Measurements from ENCODE around the gene SUPT6H. TPM values are rescaled to one million over a fixed set of nuclear protein-coding genes. Genes with fewer than 3 reads are reported as not detected.

The SUPT6H gene
- total RNA-seq, 2 donors from 2014 or later: 40.1 to 47.1 TPM

GRCh38 chr17:28737316-28737715, 75.3 kb downstream of the SUPT6H start:
- H3K36me3 ChIP-seq: no peaks in the 10 kb centered on the region
- H3K9ac ChIP-seq (ENCODE audit: low read depth in 2 of 2, low read length in 2 of 2): no peak overlapping the region
- no peaks in the 10 kb centered on the region for H3K27me3 ChIP-seq
- H3K9me3 ChIP-seq: no peaks in the 10 kb centered on the region
- H3K27ac ChIP-seq: no peak overlapping the region
- no peaks in the 10 kb centered on the region for H3K4me1 ChIP-seq
- no peak overlapping the region for H3K4me3 ChIP-seq
- intact Hi-C loops (cut with DNase I): no loop called here
- TF ChIP-seq CTCF (IDR thresholded peaks at IDR 0.05): no peak
- DNase-seq: no peak

GRCh38 chr17:28737770-28738679, 76.0 kb downstream of the SUPT6H start:
- peaks cover 6% of the 10 kb centered on the region for H3K4me1 ChIP-seq
- TF ChIP-seq CTCF (IDR thresholded peaks at IDR 0.05): no peak
- intact Hi-C loops (cut with DNase I): no loop called here
- DNase-seq: peak; percentile 60
- H3K27ac ChIP-seq: no peak overlapping the region
- H3K9me3 ChIP-seq: no peaks in the 10 kb centered on the region
- no peaks in the 10 kb centered on the region for H3K36me3 ChIP-seq
- H3K27me3 ChIP-seq: no peaks in the 10 kb centered on the region
- H3K9ac ChIP-seq (ENCODE audit: low read depth in 2 of 2, low read length in 2 of 2): no peak overlapping the region
- H3K4me3 ChIP-seq: no peak overlapping the region

- TF ChIP-seq CTCF (IDR thresholded peaks at IDR 0.05): no peak
- H3K9me3 ChIP-seq: no peaks in the 10 kb centered on the region
- DNase-seq: no peak
- H3K4me1 ChIP-seq: peaks cover 6% of the 10 kb centered on the region
- H3K36me3 ChIP-seq: no peaks in the 10 kb centered on the region
- H3K4me3 ChIP-seq: no peak overlapping the region
- H3K9ac ChIP-seq (ENCODE audit: low read depth in 2 of 2, low read length in 2 of 2): no peak overlapping the region
- intact Hi-C loops (cut with DNase I): no loop called here
- no peaks in the 10 kb centered on the region for H3K27me3 ChIP-seq
- no peak overlapping the region for H3K27ac ChIP-seq
Measured at GRCh38 chr17:28738680-28739384, 76.8 kb downstream of the SUPT6H start.

- H3K9me3 ChIP-seq: no peaks in the 10 kb centered on the region
- no peaks in the 10 kb centered on the region for H3K36me3 ChIP-seq
- intact Hi-C loops (cut with DNase I): no loop called here
- H3K9ac ChIP-seq (ENCODE audit: low read depth in 2 of 2, low read length in 2 of 2): no peak overlapping the region
- H3K27ac ChIP-seq: no peak overlapping the region
- no peak overlapping the region for H3K4me3 ChIP-seq
- H3K4me1 ChIP-seq: peaks cover 7% of the 10 kb centered on the region
- TF ChIP-seq CTCF (IDR thresholded peaks at IDR 0.05): no peak
- no peak for DNase-seq
- H3K27me3 ChIP-seq: no peaks in the 10 kb centered on the region
Measured at GRCh38 chr17:28740406-28741357, 78.7 kb downstream of the SUPT6H start.
